ENCODE measurements around the gene FAAP20.
A peak's percentile ranks its signal among the peaks of the same experiment; 100 is the strongest.

FAAP20 gene

GRCh38 chr1:2193514-2194281 is 874 bp downstream of the FAAP20 start:
- no peak for DNase-seq

DNA sequence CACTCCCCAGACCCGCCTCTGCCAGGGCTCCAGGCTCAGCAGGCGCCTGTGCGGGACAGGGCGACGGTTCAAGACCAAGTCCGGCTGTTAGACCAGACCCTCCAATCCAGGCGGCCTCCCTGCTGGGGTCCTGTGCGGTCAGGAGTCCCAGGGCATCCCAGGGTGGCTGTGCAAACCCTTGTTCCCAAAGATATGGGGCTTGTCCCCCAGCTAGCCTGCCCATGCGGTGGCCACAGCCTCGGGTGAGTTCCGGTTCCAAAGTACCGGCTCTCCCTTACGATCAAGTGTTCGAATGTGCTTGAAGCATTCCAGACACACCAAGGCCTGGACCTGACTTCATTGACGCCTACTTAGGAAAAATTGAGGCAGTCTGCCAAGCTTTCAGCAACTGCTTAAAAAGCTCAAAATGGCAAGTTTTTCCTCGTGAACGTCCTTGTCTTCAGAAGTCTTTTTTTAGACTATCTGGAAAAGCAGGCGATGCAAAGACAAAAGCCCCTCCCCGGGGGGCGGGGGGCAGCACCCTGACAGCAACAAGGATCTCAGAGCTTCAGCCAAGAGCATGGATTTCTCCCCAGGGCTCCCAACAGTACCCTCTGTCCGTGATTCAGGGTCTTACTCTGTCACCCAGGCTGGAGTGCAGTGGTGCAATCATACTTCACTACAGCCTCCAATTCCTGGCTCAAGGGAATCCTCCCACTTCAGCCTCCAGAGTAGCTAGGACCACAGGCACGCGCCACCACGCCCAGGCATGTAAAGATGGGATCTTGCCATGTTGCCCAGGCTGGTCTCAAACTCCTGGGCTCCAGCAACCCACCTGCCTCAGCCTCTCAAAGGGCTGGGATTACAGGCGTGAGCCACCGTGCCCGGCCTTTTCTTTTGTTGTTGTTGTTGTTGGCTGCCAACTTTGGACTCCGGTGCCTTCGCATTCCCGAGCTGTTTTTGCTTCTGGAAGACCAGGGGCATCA is 2.3 kb downstream of the FAAP20 start:
- DNase-seq = no peak

DNA sequence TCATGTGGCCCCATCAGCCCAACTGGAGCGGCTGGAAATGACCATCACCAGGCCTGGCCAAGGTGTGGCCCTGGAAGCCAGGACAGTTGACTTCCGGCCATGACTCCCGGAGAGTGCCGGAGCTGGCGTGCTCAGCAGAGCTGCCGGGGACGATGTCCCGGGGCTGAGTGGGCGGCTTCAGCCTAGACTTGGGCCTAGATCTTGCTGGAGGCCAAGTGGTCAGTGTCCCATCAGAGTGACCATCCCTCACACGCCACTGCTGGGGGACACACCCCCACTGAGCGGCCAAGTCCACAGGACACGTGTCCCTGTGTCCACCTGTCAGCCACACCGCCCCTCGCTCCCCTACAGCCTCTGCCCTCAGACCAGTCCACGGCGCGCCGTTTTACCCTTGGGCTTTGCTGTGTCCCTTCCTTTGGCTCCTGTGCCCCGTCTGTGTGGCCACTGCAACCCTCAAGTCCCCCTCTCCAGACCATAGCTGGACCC is 4.0 kb downstream of the FAAP20 start:
- no peak for DNase-seq

DNA sequence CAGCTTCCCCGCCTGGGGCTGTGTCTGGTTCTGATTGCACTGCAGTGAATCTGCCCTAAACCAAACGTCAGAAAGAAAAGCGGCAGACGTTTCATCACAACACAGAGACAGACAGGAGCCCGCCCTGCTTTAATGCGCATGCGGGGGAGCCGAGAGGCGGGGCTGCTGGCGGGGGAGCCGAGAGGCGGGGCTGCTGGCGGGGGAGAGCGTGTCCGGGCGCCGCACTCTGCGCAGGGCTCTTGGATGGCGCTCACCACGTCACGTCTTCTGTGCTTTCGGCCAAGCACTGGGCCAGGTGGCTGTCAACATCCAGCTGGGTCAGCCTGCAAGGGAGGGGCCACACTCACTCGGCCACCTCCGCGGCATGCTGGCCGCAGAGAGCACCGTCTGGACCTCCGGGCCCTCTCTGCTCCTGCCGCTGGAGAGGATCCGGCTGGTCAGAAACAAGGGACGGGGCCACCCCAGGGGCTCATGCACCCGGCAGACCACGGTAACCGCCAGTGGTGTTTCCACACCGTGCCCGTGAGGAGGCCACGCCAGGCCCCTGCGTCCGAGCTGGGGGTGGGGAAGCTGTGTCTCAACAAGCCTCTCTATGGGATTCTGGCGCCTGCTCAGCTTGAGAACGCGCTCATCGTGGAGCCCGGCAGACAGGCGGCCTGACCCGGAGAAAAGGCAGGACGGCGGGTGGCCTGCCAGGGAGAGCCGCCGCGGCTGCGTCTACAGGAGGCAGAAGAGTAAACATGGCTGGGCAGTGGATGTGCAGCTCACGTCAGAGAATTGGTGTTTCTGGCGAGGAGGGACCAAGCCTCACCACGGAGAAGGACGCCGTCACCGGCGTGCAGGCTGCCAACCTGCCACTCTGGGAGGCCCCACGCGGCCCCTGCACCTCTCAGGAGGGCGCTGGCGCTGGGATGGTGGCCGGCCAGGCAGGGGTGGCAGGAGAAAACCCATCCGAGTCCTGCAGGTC is 4.8 kb downstream of the FAAP20 start:
- peak; percentile 45 for DNase-seq

GRCh38 chr1:2188336-2188735 is 6.2 kb downstream of the FAAP20 start:
- DNase-seq = no peak

- no peak for DNase-seq
Measured at GRCh38 chr1:2187619-2188018, 7.0 kb downstream of the FAAP20 start.

- DNase-seq = no peak
Measured at GRCh38 chr1:2186901-2187300, 7.7 kb downstream of the FAAP20 start.

GRCh38 chr1:2185880-2186855 is 8.4 kb downstream of the FAAP20 start:
- DNase-seq = no peak

- no peak for DNase-seq
Measured at GRCh38 chr1:2184934-2185333, 9.6 kb downstream of the FAAP20 start.

- no peak for DNase-seq
Measured at GRCh38 chr1:2184531-2184930, 10.0 kb downstream of the FAAP20 start.

DNA sequence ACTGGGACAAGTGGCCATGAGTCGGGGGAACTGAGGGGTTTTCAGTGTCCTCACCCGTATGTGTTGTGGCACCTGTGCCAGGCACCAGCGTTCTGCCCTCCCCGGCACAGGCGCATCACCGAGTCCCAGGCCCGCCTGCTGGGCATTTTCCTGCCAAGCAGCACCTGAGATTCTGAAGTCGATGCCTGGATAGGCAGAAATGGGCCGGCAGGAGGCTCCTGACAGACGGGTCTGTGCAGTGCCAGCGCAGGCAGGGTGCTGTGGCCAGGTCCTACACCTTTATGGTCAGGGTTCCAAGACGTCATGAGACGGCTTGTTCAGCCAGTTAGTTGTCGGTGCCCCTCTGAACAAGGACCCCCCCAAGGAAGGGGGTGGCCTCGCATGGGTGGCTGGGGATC is 10.6 kb downstream of the FAAP20 start:
- no peak for DNase-seq

- no peak for DNase-seq
Measured at GRCh38 chr1:2182376-2182775, 12.2 kb downstream of the FAAP20 start.

DNA sequence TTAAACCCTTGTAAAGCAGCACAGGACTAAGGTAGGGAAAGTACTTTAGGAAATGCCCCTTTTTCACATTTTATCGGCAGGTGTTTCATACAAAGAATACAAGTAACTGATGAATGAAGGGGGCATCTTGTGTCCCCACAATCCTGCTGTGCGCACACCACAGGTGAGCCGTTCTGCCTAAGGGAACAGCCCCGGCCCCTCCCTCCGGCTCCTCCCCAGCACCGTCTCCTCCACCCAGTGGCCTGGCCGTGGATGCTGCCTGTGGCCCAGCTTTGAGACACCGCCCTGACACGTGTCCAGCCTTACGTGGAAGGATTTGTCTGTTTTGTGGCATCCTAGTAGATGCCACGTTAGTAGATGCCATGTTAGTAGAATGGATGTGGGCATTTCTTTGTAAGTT is 12.8 kb downstream of the FAAP20 start:
- DNase-seq = no peak

- DNase-seq = no peak
Measured at GRCh38 chr1:2181271-2181670, 13.3 kb downstream of the FAAP20 start.

GRCh38 chr1:2180297-2181245 is 14.0 kb downstream of the FAAP20 start:
- DNase-seq = no peak

DNA sequence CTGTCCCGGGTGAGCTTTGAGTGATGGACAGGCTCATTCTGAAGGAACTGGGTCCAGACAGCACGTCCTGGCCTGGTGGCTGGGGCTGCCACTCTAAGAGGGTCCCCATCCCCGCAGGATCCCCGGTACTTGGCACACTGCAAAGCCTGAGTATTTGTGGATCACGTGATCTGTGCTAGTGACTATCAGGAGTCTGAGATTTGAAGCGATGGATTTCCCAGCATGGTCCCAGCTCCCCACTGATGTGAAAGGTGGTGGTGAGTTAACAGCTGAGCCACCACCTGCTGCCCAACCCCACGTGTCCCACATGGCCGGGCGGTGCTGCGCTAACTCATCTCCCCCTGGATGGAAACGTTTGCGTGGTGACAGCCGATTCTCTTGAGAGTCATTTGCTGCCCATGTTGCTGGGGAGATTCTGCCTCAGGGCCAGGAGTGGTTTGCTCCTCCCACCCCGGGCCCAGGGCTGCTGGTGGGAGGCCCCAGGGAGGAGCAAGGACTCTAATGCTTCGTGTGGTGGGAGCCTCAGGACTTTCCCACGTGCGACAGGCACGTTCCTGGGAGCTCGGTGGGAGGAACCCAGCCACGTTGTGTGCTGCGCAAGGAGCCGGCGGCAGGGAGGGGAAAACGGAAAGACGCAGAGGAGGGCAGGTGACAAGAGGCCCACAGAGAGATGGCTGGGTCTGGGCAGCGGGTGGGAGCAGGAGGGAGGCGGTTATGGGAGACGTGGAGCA is 15.1 kb downstream of the FAAP20 start:
- DNase-seq = no peak

DNA sequence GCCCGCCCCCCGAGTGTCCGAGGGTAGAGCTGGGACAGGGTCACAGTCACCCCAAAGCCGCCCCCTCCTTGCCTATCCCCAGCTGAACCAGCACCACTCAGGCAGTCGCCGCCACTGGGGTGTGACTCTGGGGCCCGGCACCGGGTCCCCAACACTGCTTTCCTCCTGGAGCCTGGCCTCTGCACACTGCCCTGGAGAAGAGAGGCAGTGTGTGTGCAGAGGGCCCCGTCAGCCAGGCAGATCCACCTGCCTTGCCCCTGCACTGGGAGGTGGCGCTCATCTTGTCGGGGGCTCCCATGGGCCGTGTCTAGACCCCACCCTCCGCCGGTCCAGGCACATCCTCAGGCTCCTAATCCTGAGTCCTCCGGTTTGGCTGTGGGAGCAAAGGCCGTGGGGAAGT is 15.7 kb downstream of the FAAP20 start:
- no peak for DNase-seq

DNA sequence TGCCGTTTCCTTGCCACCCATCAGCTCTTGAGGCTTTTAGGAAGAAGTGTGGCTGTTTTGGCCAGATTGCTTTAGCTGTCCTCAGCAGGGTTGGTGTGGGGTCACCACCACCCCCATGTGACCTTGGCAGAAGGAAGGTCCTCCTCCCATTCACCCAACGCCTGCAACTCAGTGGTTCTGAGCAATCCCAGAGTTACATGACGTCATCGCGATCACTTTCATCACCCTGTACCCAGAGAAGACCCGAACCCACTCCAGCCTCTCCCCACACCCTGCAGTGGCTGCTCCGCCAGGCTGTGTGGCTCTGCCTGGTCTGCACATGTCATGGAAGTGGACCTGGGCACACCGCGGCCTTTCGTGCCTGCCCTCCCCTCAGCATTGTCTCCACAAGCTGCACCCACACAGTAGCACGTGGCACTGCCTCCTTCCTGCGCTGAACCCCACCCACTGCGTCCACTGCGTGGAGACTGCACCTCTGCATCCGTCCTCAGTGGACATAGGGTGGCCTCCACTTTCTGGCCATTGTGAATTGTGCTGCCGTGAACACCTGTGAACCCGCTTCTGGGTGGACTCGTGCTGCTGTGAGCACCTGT is 16.5 kb downstream of the FAAP20 start:
- DNase-seq = no peak

DNA sequence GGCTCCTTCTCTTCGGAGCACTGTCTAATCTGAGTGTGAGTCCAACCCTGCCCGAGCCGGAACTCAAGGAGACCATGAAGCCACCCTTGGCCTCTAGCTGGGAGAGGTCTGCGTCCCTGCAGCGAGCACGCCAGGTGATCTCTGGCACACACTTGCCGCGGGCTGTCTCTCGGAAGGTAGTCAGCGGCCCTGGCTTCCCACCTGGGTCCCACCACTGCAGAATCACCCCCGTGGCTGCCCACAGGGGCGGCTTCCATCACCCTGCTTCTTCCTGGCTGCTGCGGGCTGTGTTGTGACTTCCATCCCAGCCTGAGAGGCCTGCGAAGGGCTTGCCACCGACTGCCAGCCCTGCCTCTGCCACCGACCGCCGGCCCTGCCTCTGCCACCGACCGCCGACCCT is 17.0 kb downstream of the FAAP20 start:
- DNase-seq = no peak
